OCI-LY7 (cell line): ENCODE measurements around the gene IPO8.

ENCODE experiments used
- EZH2phosphoT487 ChIP-seq: fragments of 200-600 bp; sonication (generic); IDR thresholded peaks from 2 replicates; pipeline ENCODE4 v1.6.1; 2018; ENCODE audit warnings: low read depth, borderline replicate concordance, mild to moderate bottlenecking, mixed run types, antibody characterized with exemption, low read length, moderate library complexity, mixed read lengths
- TF ChIP-seq, protein P1 (sequence below): fragments of 200-600 bp; sonication (generic); conservative IDR thresholded peaks from 2 replicates; pipeline ENCODE4 v1.5.1; 2014; ENCODE audit warnings: mild to moderate bottlenecking, antibody characterized with exemption, low read length, moderate library complexity, mixed read lengths

DNA sequence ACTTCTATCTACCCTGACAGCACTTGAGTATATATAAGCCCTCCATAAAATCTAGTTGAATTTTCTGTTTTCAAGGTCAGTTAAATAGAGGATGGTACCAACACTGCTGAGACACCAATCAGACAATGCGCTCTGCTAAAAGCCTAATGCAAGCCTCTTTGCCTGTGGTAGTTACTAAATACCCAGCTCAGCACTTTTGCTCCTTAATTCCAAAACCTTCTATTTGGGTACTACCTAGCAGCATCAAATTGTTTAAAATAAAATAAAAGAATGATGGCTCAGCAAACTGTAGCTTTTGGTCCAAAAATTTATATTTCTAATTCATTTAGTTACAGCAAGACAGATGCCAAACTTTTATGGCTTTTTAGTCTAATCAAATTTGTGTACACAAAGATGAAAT is 107.9 kb downstream of the IPO8 start:
- TF ChIP-seq, protein P1, sequence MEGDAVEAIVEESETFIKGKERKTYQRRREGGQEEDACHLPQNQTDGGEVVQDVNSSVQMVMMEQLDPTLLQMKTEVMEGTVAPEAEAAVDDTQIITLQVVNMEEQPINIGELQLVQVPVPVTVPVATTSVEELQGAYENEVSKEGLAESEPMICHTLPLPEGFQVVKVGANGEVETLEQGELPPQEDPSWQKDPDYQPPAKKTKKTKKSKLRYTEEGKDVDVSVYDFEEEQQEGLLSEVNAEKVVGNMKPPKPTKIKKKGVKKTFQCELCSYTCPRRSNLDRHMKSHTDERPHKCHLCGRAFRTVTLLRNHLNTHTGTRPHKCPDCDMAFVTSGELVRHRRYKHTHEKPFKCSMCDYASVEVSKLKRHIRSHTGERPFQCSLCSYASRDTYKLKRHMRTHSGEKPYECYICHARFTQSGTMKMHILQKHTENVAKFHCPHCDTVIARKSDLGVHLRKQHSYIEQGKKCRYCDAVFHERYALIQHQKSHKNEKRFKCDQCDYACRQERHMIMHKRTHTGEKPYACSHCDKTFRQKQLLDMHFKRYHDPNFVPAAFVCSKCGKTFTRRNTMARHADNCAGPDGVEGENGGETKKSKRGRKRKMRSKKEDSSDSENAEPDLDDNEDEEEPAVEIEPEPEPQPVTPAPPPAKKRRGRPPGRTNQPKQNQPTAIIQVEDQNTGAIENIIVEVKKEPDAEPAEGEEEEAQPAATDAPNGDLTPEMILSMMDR = no peak
- no peak for TF ChIP-seq EZH2phosphoT487
